ENCODE results near the gene IFIT5.

IFIT5 gene, protein sequence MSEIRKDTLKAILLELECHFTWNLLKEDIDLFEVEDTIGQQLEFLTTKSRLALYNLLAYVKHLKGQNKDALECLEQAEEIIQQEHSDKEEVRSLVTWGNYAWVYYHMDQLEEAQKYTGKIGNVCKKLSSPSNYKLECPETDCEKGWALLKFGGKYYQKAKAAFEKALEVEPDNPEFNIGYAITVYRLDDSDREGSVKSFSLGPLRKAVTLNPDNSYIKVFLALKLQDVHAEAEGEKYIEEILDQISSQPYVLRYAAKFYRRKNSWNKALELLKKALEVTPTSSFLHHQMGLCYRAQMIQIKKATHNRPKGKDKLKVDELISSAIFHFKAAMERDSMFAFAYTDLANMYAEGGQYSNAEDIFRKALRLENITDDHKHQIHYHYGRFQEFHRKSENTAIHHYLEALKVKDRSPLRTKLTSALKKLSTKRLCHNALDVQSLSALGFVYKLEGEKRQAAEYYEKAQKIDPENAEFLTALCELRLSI

DNA sequence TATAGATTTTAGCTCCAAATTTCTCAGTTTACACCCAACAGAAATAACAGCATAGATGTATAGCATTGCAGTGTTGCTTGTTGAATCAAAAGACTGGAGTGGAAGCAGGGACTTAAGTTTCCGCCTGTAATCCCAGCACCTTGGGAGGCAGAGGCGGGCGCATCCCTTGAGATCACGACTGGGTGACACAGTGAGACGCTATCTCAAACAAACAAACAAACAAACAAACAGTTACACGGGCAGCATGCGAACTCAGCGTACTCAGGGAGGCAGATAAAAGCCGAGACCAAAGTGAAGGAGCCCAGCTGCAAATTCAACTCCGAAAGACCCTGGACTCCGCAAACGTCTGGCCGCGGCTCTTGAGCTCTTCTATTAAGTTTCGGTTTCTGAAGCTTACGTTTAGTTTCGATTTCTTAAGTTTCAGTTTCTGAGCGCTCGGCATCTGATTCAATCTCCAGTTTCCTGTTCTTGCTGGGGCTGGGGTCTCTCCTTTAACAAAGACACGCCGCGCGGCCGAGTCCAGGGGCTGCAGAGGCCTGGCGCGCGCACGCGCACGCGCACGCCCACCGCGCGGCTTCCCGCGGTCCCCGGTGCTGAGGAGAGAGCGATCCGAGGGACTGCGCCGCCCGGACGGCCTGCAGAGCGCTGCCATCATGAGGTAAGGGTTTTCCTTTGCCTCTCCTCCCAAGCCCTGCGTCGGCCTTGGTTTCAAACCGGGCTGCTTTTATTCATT is at the start of gene IFIT5:
IFIT5 (plus strand) TSS at position 423 of the 733 bp plus-strand sequence; CDS start at position 654, 231 bp downstream.
- peak within 1 kb of the TSS; percentile 72 for H3K4me3 ChIP-seq (ENCODE audit: low read length)
- H2AFZ ChIP-seq (ENCODE audit: low read depth, low read length), result peak within 1 kb of the TSS; percentile 81

DNA sequence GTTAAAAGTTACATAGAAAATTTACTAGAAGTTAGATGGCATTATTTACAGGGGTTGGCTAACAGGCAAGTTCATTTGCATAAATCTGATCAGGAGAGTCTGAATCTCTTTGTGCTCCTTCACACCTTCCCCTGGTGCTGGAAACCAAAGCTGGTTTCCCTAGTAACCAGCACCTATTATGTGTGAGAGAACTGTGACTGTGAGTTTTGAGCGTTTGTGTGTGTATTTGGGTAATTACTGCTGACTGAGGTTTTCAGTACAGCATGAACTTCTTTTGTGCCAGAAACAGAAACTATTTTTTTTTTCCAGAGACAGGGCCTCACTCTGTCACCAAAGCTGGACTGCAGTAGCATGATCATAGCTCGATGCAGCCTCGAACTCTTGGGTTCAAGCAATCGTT is 46.8 kb upstream of the IFIT5 start:
- H3K9me3 ChIP-seq (ENCODE audit: low read length), result no peaks in the 10 kb centered on the region
- no peak overlapping the region for H3K4me3 ChIP-seq (ENCODE audit: low read length)
- H3K4me1 ChIP-seq (ENCODE audit: insufficient read depth, low read length), result peaks cover 19% of the 10 kb centered on the region
- H3K36me3 ChIP-seq (ENCODE audit: insufficient read depth, low read length), result no peaks in the 10 kb centered on the region
- no peaks in the 10 kb centered on the region for H3K27me3 ChIP-seq (ENCODE audit: insufficient read depth, low read length)
- H2AFZ ChIP-seq (ENCODE audit: low read depth, low read length), result no peak overlapping the region

More for the DNA sequence above, at the start of gene IFIT5:
- no peaks in the 10 kb centered on the region for H3K27me3 ChIP-seq (ENCODE audit: insufficient read depth, low read length)
- H3K9me3 ChIP-seq (ENCODE audit: low read length), result peaks cover 7% of the 10 kb centered on the region
- H3K4me1 ChIP-seq (ENCODE audit: insufficient read depth, low read length), result peaks cover 3% of the 10 kb centered on the region
- peaks cover 12% of the 10 kb centered on the region for H3K36me3 ChIP-seq (ENCODE audit: insufficient read depth, low read length)

DNA sequence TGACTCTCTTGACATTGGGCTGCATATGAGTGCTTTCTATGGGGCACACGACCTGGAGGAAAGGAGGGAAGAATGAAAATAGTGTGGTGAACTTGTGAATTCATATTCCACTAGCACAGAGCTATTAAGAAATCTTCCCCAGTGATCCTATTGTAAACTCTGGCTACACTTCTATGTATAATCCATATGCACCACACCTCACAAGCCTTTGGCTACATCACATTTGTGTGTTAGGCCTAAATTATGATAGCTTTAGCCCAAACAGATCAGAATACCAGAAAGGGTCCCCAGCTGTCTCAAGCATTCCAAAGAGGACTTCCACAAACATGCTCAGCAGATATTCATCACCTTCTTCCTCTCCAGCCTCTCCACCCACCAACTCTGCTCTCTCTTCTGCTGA is 46.2 kb upstream of the IFIT5 start:
- no peaks in the 10 kb centered on the region for H3K9me3 ChIP-seq (ENCODE audit: low read length)
- H2AFZ ChIP-seq (ENCODE audit: low read depth, low read length), result no peak overlapping the region
- no peaks in the 10 kb centered on the region for H3K27me3 ChIP-seq (ENCODE audit: insufficient read depth, low read length)
- H3K4me1 ChIP-seq (ENCODE audit: insufficient read depth, low read length), result peaks cover 19% of the 10 kb centered on the region
- H3K36me3 ChIP-seq (ENCODE audit: insufficient read depth, low read length), result no peaks in the 10 kb centered on the region
- H3K4me3 ChIP-seq (ENCODE audit: low read length), result no peak overlapping the region

DNA sequence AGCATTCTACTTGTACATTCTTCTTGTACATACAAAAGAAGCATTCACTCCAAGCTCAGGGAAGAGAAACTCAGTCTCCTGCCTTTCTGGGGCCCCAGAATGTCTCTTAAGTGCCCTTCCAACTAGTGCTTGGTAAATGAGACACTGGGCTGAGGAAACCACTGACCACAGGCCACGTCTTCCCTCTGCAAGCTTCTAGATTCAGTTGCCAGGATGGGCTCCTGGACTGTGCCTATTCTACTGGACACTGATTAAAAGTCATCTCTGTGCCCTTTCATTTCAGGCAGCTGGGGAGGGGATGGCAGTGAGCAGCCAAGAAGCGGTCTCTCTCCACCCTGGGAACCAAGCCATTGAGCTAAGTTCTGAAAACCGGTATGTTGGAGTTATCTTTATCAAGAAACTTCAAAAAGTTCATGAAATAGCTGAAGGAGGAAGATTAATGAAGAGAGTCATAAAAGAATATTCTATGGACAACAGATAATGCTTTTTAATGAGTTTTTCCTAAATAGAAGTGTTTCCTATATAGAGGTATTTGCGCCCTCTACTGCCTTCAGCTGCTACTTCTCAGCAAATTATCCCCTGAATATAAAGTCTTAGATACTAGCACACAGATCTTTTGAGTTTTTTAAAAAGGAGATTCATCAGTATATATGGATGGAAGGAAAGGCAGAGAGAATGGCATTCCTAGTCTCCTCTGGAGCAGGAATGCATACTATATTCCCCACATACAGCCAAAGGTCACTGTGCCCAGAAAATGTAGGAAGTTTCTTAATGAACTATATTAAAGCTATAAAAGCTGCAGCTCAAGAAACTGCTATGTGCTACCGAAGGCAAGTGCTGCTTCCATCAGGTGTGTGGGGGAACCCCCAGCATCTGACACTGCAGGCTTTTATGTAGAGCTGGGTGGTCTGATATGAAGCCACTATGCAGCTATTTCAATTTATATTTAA is 44.9 kb upstream of the IFIT5 start:
- peaks cover 25% of the 10 kb centered on the region for H3K4me1 ChIP-seq (ENCODE audit: insufficient read depth, low read length)
- no peaks in the 10 kb centered on the region for H3K27me3 ChIP-seq (ENCODE audit: insufficient read depth, low read length)
- H2AFZ ChIP-seq (ENCODE audit: low read depth, low read length), result no peak overlapping the region
- H3K4me3 ChIP-seq (ENCODE audit: low read length), result no peak overlapping the region
- no peaks in the 10 kb centered on the region for H3K9me3 ChIP-seq (ENCODE audit: low read length)
- no peaks in the 10 kb centered on the region for H3K36me3 ChIP-seq (ENCODE audit: insufficient read depth, low read length)

DNA sequence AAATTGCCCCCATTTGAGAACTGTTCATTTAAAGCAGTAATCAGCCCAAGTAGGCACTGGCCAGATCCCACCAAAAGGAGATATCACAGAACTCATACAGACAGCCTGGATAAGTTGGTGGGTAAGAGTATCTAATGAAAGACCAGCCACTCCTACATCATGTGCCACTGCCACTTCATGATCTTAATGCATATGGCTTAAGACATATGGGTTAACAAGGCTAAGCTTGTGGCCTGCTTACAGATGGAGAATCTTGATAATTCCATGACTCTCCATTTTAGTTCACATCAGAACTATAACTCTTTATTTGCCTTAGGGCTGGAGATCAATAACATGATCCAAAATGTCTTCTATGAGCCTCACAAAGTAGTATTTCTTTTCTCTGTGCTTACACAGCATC is 43.3 kb upstream of the IFIT5 start:
- Histone ChIP-seq H3K36me3 (ENCODE audit: insufficient read depth, low read length) (no peaks in the 10 kb centered on the region), H3K27me3 (ENCODE audit: insufficient read depth, low read length) (no peaks in the 10 kb centered on the region), H3K4me3 (ENCODE audit: low read length) (no peak overlapping the region), H3K4me1 (ENCODE audit: insufficient read depth, low read length) (peaks cover 29% of the 10 kb centered on the region), H2AFZ (ENCODE audit: low read depth, low read length) (no peak overlapping the region), H3K9me3 (ENCODE audit: low read length) (no peaks in the 10 kb centered on the region)

DNA sequence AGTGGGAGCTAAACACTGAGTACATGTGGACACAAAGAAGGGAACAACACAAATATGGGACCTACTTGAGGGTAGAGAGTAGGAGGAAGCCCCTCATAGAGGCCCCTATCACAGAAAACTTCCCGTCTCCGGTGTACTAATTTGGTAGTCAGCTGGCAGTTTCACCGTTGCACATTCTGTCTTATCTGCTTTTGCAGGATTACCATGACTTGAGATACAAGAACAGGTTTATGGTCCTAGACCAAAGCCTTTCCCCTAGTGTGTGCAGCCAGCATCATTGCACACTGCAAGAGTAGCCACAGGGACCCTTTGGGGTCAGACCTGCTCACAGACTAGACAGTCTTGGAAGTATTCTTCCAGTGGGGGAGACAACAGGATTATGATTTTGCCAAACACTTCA is 42.4 kb upstream of the IFIT5 start:
- H3K4me1 ChIP-seq (ENCODE audit: insufficient read depth, low read length), result peaks cover 29% of the 10 kb centered on the region
- no peak overlapping the region for H2AFZ ChIP-seq (ENCODE audit: low read depth, low read length)
- no peaks in the 10 kb centered on the region for H3K27me3 ChIP-seq (ENCODE audit: insufficient read depth, low read length)
- H3K4me3 ChIP-seq (ENCODE audit: low read length), result no peak overlapping the region
- no peaks in the 10 kb centered on the region for H3K36me3 ChIP-seq (ENCODE audit: insufficient read depth, low read length)
- H3K9me3 ChIP-seq (ENCODE audit: low read length), result no peaks in the 10 kb centered on the region

DNA sequence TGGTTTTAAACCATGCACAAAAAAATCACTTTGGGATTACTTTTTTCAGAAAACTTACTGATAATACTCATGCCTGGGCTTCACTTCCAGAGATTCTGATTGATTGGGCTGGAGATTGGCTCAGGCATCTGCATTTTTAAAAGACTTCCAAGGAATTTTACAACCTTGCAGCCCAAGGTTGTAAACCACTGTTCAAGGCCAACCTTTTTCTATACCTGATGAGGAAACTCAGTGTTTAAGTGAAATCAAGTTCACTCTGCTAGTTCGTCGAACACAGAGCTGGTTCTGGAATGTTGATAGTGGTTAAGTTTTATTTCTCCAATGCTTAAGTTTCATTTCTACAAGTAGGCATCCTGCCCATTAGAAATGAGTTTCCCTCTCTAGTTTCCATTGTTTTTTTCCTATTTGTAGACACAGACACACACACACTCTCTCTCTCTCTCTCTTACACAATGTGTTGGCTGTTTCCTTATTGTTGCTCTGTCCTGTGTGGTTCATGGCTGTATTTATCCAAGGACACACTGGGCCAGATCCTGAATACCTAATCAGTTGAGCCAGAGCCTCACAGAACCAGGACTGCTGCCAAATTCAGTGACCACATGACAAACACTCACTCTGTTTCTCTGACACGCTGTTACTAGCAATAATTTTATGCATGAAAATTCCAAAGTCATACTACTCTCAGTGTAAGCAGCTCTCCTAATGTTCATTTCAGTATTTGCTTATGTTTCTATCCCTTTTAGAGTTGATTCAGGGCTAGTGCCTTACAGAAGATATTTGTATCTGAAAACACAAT is 40.3 kb upstream of the IFIT5 start:
- H3K4me3 ChIP-seq (ENCODE audit: low read length), result no peak overlapping the region
- no peaks in the 10 kb centered on the region for H3K9me3 ChIP-seq (ENCODE audit: low read length)
- peaks cover 14% of the 10 kb centered on the region for H3K4me1 ChIP-seq (ENCODE audit: insufficient read depth, low read length)
- H2AFZ ChIP-seq (ENCODE audit: low read depth, low read length), result no peak overlapping the region
- no peaks in the 10 kb centered on the region for H3K36me3 ChIP-seq (ENCODE audit: insufficient read depth, low read length)
- no peaks in the 10 kb centered on the region for H3K27me3 ChIP-seq (ENCODE audit: insufficient read depth, low read length)

DNA sequence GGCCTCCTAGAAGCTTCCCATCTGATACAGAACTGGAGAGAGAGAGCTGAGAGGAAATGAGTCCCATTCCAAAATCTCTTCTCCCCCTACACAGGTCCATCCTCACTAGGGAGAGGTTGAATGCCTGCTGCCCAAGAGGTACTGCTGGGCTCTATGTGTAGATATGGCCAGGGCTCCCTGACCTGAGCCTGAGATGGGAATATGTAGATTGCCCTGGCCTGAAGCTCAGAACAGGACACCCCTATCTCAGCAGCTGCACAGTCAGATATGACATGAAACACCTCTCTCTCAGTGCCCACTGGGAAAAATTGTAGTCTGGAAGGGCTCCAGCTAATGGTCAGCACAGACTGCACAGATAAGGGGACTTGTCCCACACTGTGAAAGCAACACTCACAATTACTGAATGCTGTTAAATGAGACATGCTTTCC is 39.6 kb upstream of the IFIT5 start:
- no peak overlapping the region for H2AFZ ChIP-seq (ENCODE audit: low read depth, low read length)
- H3K4me1 ChIP-seq (ENCODE audit: insufficient read depth, low read length), result peaks cover 10% of the 10 kb centered on the region
- H3K4me3 ChIP-seq (ENCODE audit: low read length), result no peak overlapping the region
- H3K36me3 ChIP-seq (ENCODE audit: insufficient read depth, low read length), result no peaks in the 10 kb centered on the region
- H3K9me3 ChIP-seq (ENCODE audit: low read length), result no peaks in the 10 kb centered on the region
- H3K27me3 ChIP-seq (ENCODE audit: insufficient read depth, low read length), result no peaks in the 10 kb centered on the region

DNA sequence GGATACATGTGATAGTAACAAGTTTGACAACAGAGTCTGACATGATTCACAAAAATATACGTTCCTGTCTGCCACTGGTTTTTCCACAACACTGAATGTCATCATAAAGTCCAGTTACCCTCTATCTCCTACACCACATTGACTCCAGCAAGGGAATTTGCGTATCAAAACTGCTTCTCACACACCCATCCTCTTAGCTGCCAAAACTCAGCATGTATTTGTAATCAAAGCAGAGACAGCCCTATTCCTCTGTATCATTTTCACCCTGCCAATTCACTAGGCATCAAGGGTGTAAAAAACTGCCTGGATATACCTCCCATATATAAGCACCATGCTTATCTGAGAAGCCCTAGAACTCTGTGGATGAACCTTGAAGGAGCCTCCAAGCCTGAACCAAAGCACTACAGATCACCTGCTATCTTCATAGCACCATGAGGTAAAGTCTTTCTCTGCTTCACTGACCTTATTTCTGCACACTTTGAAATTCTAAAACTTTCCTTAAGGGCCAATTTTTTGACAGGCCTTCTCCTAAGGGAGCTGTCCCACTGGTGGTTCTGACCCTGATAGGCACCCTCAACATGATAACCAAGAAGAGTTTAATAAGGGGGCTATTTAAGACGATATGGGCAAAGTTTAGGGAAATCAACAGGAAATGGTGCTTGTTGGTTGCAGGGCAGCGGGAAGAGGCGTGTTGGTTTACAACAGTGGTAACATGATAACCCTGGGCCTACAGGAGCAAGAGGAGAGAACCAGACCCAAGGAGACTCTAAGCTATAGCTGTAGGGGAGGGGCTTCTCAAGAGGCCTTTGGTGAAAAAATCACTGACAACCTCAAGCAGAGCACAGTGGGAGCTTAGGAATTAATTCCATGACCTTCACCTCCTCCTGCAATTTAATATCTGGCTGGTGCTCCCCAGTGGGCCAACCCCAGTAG is 36.4 kb upstream of the IFIT5 start, which contains the start of gene IFIT1B:
IFIT1B (plus strand) TSS at position 352 of the 933 bp plus-strand sequence; CDS start at position 432, 80 bp downstream.
- no peak within 1 kb of the TSS for H3K4me3 ChIP-seq (ENCODE audit: low read length)
- H3K36me3 ChIP-seq (ENCODE audit: insufficient read depth, low read length), result no peaks in the 10 kb centered on the region
- H3K4me1 ChIP-seq (ENCODE audit: insufficient read depth, low read length), result peaks cover 10% of the 10 kb centered on the region

DNA sequence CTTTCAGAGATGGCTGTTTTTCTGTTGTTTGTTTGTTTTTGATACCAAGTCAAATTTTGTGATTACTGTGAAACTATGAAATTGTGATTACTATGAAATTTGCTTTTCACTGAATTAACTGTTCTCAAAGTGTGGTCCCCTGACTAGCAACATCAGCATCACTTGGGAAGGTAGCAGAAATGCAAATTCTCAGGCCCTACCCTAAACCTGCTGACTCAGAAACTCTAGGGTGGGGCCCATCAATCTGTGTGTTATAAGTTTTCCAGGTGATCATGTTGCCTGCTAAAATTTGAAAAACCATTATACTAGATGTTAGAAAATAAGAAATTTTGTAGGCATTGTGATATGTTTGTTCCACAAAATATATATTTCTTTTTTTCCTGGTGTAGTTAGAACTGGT is 35.3 kb upstream of the IFIT5 start:
- Histone ChIP-seq H3K4me3 (ENCODE audit: low read length) (no peak overlapping the region), H3K27me3 (ENCODE audit: insufficient read depth, low read length) (no peaks in the 10 kb centered on the region), H3K4me1 (ENCODE audit: insufficient read depth, low read length) (peaks cover 7% of the 10 kb centered on the region), H3K9me3 (ENCODE audit: low read length) (no peaks in the 10 kb centered on the region), H3K36me3 (ENCODE audit: insufficient read depth, low read length) (no peaks in the 10 kb centered on the region), H2AFZ (ENCODE audit: low read depth, low read length) (no peak overlapping the region)

More for the DNA sequence above, 36.4 kb upstream of the IFIT5 start, which contains the start of gene IFIT1B:
- H3K27me3 ChIP-seq (ENCODE audit: insufficient read depth, low read length), result no peaks in the 10 kb centered on the region
- H2AFZ ChIP-seq (ENCODE audit: low read depth, low read length), result no peak within 1 kb of the TSS
- no peaks in the 10 kb centered on the region for H3K9me3 ChIP-seq (ENCODE audit: low read length)

DNA sequence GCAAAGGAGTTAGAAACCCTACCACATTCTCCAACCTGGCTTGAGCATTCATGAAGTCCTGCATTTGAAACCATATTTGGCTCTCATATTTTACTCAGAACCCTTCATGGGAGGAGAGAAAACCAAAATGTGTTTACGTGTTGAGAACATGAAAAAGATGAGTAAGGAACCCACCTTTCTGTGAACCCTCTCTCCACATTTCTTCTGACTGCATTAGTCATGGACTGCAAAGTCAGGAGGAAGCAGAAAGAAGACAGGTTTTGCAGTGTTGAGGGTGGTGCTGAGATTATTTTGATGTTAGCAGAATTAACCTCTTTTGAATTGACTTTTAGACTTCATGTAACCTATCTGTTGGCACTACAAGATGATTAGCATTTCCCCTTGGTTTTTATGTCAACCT is 31.6 kb upstream of the IFIT5 start:
- Histone ChIP-seq H3K4me3 (ENCODE audit: low read length) (no peak overlapping the region), H3K9me3 (ENCODE audit: low read length) (no peaks in the 10 kb centered on the region), H3K27me3 (ENCODE audit: insufficient read depth, low read length) (no peaks in the 10 kb centered on the region), H2AFZ (ENCODE audit: low read depth, low read length) (no peak overlapping the region), H3K4me1 (ENCODE audit: insufficient read depth, low read length) (no peaks in the 10 kb centered on the region), H3K36me3 (ENCODE audit: insufficient read depth, low read length) (no peaks in the 10 kb centered on the region)

All from neuron (in vitro differentiated cells).